22Rv1 (cell line): ENCODE results near the gene CAMK2D.

Experiments
- CTCF ChIP-seq: fragments of 450-650 bp; IDR thresholded peaks from 2 replicates; pipeline ENCODE4 v1.5.1; 2017; ENCODE audit warnings: mild to moderate bottlenecking
- ZFX ChIP-seq: fragments of 450-650 bp; IDR thresholded peaks from 2 replicates; pipeline ENCODE4 v1.6.1; 2017; ENCODE audit warnings: antibody characterized with exemption, borderline replicate concordance

- TF ChIP-seq CTCF (no peak), ZFX (no peak)
Measured at GRCh38 chr4:113445286-113445685, 316.3 kb downstream of the CAMK2D start.
